Activated CD8-positive, alpha-beta T cell treated with anti-CD3 and anti-CD28 coated beads for 36 hours (primary cell): Measurements from ENCODE around the gene NIPBL. TPM values are rescaled to one million over a fixed set of nuclear protein-coding genes. Genes with fewer than 3 reads are reported as not detected.

Experiments used
- ATAC-seq: fragments of 200-7000 bp; cut with Tn5 transposase; one replicate; pipeline ENCODE4 v1.10.0; 2021; ENCODE audit warnings: mild to moderate bottlenecking, moderate library complexity
- CTCF ChIA-PET: fragments of 350-600 bp; sonication (Branson Sonifier 250); formaldehyde crosslinking; loops from one replicate; lab custom pipeline; 2021; ENCODE audit warnings: antibody characterized with exemption; lab: Charles Lee
- POLR2A ChIA-PET: fragments of 350-600 bp; sonication (Branson Sonifier 250); formaldehyde crosslinking; loops from one replicate; lab custom pipeline; 2021; ENCODE audit warnings: antibody characterized with exemption; lab: Charles Lee
- DNase-seq: peaks from one replicate; pipeline ENCODE4 v3.0.0-alpha.2; 2020
- H3K27ac Mint-ChIP-seq: one replicate; pipeline ENCODE4 v1.8.0; 2021; ENCODE audit warnings: mild to moderate bottlenecking, mixed read lengths
- H3K27me3 Mint-ChIP-seq: one replicate; pipeline ENCODE4 v1.8.0; 2021; ENCODE audit warnings: mixed read lengths
- H3K36me3 Mint-ChIP-seq: one replicate; pipeline ENCODE4 v1.8.0; 2021; ENCODE audit warnings: low read depth, mixed read lengths
- H3K4me1 Mint-ChIP-seq: one replicate; pipeline ENCODE4 v1.8.0; 2021; ENCODE audit warnings: low read depth, mixed read lengths
- H3K4me3 Mint-ChIP-seq: one replicate; pipeline ENCODE4 v1.8.0; 2021; ENCODE audit warnings: mild to moderate bottlenecking, moderate library complexity, mixed read lengths
- H3K9me3 Mint-ChIP-seq: one replicate; pipeline ENCODE4 v1.8.0; 2021; ENCODE audit warnings: mixed read lengths
- intact Hi-C: fragments of 100-400 bp; cut with micrococcal nuclease; formaldehyde crosslinking; loops from one replicate; pipeline ENCODE4 v1.10.0; 2022
- total RNA-seq, 2 experiments: library from RNA; stranded (reverse); gene quantifications; one replicate each; pipeline ENCODE4 v1.2.3, GENCODE V29; 2021
- TF ChIP-seq, protein P1 (sequence below): fragments of 200-600 bp; IDR thresholded peaks from one replicate; pipeline ENCODE4 v1.8.0; 2022; ENCODE audit warnings: antibody characterized with exemption, mild to moderate bottlenecking

NIPBL gene
- total RNA-seq, 2 experiments from 2014 or later: 39.6 to 40.2 TPM

- ATAC-seq (no peak), DNase-seq (no peak)
- intact Hi-C loops: no loop called here
- Mint-ChIP-seq H3K4me3 (no peak overlapping the region), H3K27ac (no peak overlapping the region), H3K9me3 (no peaks in the 10 kb centered on the region), H3K36me3 (peaks cover 14% of the 10 kb centered on the region), H3K4me1 (no peaks in the 10 kb centered on the region), H3K27me3 (no peaks in the 10 kb centered on the region)
- CTCF ChIA-PET: no interaction called here
- POLR2A ChIA-PET: no interaction called here
- TF ChIP-seq, protein P1, sequence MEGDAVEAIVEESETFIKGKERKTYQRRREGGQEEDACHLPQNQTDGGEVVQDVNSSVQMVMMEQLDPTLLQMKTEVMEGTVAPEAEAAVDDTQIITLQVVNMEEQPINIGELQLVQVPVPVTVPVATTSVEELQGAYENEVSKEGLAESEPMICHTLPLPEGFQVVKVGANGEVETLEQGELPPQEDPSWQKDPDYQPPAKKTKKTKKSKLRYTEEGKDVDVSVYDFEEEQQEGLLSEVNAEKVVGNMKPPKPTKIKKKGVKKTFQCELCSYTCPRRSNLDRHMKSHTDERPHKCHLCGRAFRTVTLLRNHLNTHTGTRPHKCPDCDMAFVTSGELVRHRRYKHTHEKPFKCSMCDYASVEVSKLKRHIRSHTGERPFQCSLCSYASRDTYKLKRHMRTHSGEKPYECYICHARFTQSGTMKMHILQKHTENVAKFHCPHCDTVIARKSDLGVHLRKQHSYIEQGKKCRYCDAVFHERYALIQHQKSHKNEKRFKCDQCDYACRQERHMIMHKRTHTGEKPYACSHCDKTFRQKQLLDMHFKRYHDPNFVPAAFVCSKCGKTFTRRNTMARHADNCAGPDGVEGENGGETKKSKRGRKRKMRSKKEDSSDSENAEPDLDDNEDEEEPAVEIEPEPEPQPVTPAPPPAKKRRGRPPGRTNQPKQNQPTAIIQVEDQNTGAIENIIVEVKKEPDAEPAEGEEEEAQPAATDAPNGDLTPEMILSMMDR: no peak
These were observed 187.2 kb downstream of the NIPBL start for GRCh38 chr5:37063739-37064138.

GRCh38 chr5:37064442-37064841 is 187.9 kb downstream of the NIPBL start:
- H3K27me3 Mint-ChIP-seq: no peaks in the 10 kb centered on the region
- no peak overlapping the region for H3K4me3 Mint-ChIP-seq
- ChIA-PET CTCF (no interaction called here), POLR2A (no interaction called here)
- peaks cover 11% of the 10 kb centered on the region for H3K36me3 Mint-ChIP-seq
- H3K9me3 Mint-ChIP-seq: no peaks in the 10 kb centered on the region
- DNase-seq (no peak), ATAC-seq (no peak)
- TF ChIP-seq, protein P1: no peak
- H3K27ac Mint-ChIP-seq: no peak overlapping the region
- no peaks in the 10 kb centered on the region for H3K4me1 Mint-ChIP-seq
- intact Hi-C loops: no loop called here

- no peaks in the 10 kb centered on the region for H3K27me3 Mint-ChIP-seq
- H3K27ac Mint-ChIP-seq: no peak overlapping the region
- H3K9me3 Mint-ChIP-seq: peaks cover 2% of the 10 kb centered on the region
- intact Hi-C loops: no loop called here
- no peak overlapping the region for H3K4me3 Mint-ChIP-seq
- POLR2A ChIA-PET: no interaction called here
- TF ChIP-seq, protein P1: no peak
- H3K36me3 Mint-ChIP-seq: no peaks in the 10 kb centered on the region
- DNase-seq: no peak
- CTCF ChIA-PET: interaction anchor here (0.8 to 1.2 kb wide), 2 partner anchors 12 to 27 kb away, joined by 4 read pairs; no protein-coding TSS in a partner anchor
- no peaks in the 10 kb centered on the region for H3K4me1 Mint-ChIP-seq
- ATAC-seq: no peak
These were observed 194.9 kb downstream of the NIPBL start for GRCh38 chr5:37071487-37071886.

GRCh38 chr5:37071901-37072581 is 195.5 kb downstream of the NIPBL start:
- intact Hi-C loops: no loop called here

More at GRCh38 chr5:37071901-37072581, 195.5 kb downstream of the NIPBL start:
- Mint-ChIP-seq H3K36me3 (no peaks in the 10 kb centered on the region), H3K9me3 (peaks cover 2% of the 10 kb centered on the region), H3K27me3 (no peaks in the 10 kb centered on the region), H3K27ac (no peak overlapping the region), H3K4me1 (no peaks in the 10 kb centered on the region), H3K4me3 (no peak overlapping the region)
- ATAC-seq: no peak
- TF ChIP-seq, protein P1: no peak
- CTCF ChIA-PET: interaction anchor here (0.8 to 1.2 kb wide), 2 partner anchors 12 to 28 kb away, joined by 4 read pairs; no protein-coding TSS in a partner anchor
- POLR2A ChIA-PET: no interaction called here
- DNase-seq: no peak
